Naive B cell (primary cell): Measurements from ENCODE around the gene LTB4R2. TPM values are rescaled to one million over a fixed set of nuclear protein-coding genes. Genes with fewer than 3 reads are reported as not detected.

Source experiments
- ATAC-seq, 2 donors: fragments of 150-1000 bp; cut with Tn5 transposase; 2 replicates each; pipeline ENCODE4 v1.10.0; 2021; ENCODE audit warnings: low read depth in 2 of 2, mild to moderate bottlenecking in 2 of 2, moderate library complexity in 2 of 2
- DNase-seq: peaks from one replicate; pipeline ENCODE4 v3.0.0; 2022
- H3K27ac Mint-ChIP-seq, 6 donors: one replicate each; pipeline ENCODE4 v1.8.0; 2020 to 2022; ENCODE audit warnings: mild to moderate bottlenecking in 6 of 6, mixed read lengths in 6 of 6, moderate library complexity in 5 of 6, inconsistent platforms in 2 of 6
- H3K27me3 Mint-ChIP-seq, 3 donors: one replicate each; pipeline ENCODE4 v1.8.0; 2021 to 2022; ENCODE audit warnings: mixed read lengths in 3 of 3, mild to moderate bottlenecking in 1 of 3
- H3K36me3 Mint-ChIP-seq, 2 donors: one replicate each; pipeline ENCODE4 v1.8.0; 2020 to 2022; ENCODE audit warnings: mixed read lengths in 2 of 2, inconsistent platforms in 1 of 2, mild to moderate bottlenecking in 1 of 2
- H3K4me1 Mint-ChIP-seq, 3 donors: one replicate each; pipeline ENCODE4 v1.8.0; 2020 to 2022; ENCODE audit warnings: mixed read lengths in 3 of 3, inconsistent platforms in 1 of 3, mild to moderate bottlenecking in 1 of 3, moderate library complexity in 1 of 3
- H3K4me3 Mint-ChIP-seq, 8 donors: one replicate each; pipeline ENCODE4 v1.8.0; 2020 to 2022; ENCODE audit warnings: mild to moderate bottlenecking in 8 of 8, mixed read lengths in 8 of 8, moderate library complexity in 8 of 8, inconsistent platforms in 2 of 8
- H3K9me3 Mint-ChIP-seq, 7 donors: one replicate each; pipeline ENCODE4 v1.8.0; 2020 to 2022; ENCODE audit warnings: mixed read lengths in 7 of 7, mild to moderate bottlenecking in 5 of 7, inconsistent platforms in 2 of 7, moderate library complexity in 1 of 7
- polyA plus RNA-seq, 6 donors: library from polyadenylated mRNA; unstranded; fragments of 300-500 nt; fragmentation: Illumina TruSeq; gene quantifications; one replicate each; pipeline ENCODE4 v1.2.3, GENCODE V29; 2021; ENCODE audit warnings: low read depth in 6 of 6

Gene LTB4R2
- polyA plus RNA-seq, 6 donors from 2014 or later, result 0.28 to 1.2 (median 0.69) TPM

- peak overlapping the region; percentile 76 to 94 (median 90) for H3K27ac Mint-ChIP-seq
- H3K4me3 Mint-ChIP-seq, result peak overlapping the region in 3 of 8 donors; percentile 35 to 80 (median 49)
- ATAC-seq, result peak; percentile 59 to 65
- DNase-seq, result peak; percentile 69
- no peaks in the 10 kb centered on the region for H3K9me3 Mint-ChIP-seq
- H3K27me3 Mint-ChIP-seq, result no peaks in the 10 kb centered on the region
- peaks cover 35 to 50% (median 45%) of the 10 kb centered on the region in 3 donors for H3K4me1 Mint-ChIP-seq
- H3K36me3 Mint-ChIP-seq, result peaks cover 5 to 20% of the 10 kb centered on the region in 2 donors
Observed at GRCh38 chr14:24296341-24297157, 13.4 kb upstream of the LTB4R2 start.

GRCh38 chr14:24297190-24297964 is 12.6 kb upstream of the LTB4R2 start:
- H3K36me3 Mint-ChIP-seq, result peaks cover 5 to 13% of the 10 kb centered on the region in 2 donors
- no peaks in the 10 kb centered on the region for H3K9me3 Mint-ChIP-seq
- peaks cover 35 to 55% (median 53%) of the 10 kb centered on the region in 3 donors for H3K4me1 Mint-ChIP-seq
- peak overlapping the region in 5 of 8 donors; percentile 7 to 80 (median 21) for H3K4me3 Mint-ChIP-seq
- H3K27ac Mint-ChIP-seq, result peak overlapping the region; percentile 76 to 94 (median 88)
- DNase-seq (no peak), ATAC-seq (no peak)
- H3K27me3 Mint-ChIP-seq, result no peaks in the 10 kb centered on the region

GRCh38 chr14:24298892-24299254 is 11.1 kb upstream of the LTB4R2 start:
- ATAC-seq, result no peak

GRCh38 chr14:24299255-24300191 is 10.4 kb upstream of the LTB4R2 start, which contains the start of the genes DHRS1 and NOP9:
TSS of gene DHRS1 (minus strand) at chr14:24299780. CDS start at chr14:24299106, 674 bp downstream.
TSS of gene NOP9 (plus strand) at chr14:24299850. CDS start at chr14:24299955, 105 bp downstream.
- H3K27me3 Mint-ChIP-seq, result no peaks in the 10 kb centered on the region
- ATAC-seq, result peak; percentile 81 to 87

More at GRCh38 chr14:24298892-24299254, 11.1 kb upstream of the LTB4R2 start:
- H3K4me1 Mint-ChIP-seq, result peaks cover 35 to 55% (median 53%) of the 10 kb centered on the region in 3 donors
- H3K4me3 Mint-ChIP-seq, result peak overlapping the region; percentile 89 to 99 (median 96)
- no peak for DNase-seq
- H3K9me3 Mint-ChIP-seq, result no peaks in the 10 kb centered on the region
- peak overlapping the region; percentile 92 to 99 (median 97) for H3K27ac Mint-ChIP-seq
- peaks cover 5 to 10% of the 10 kb centered on the region in 2 donors for H3K36me3 Mint-ChIP-seq
- no peaks in the 10 kb centered on the region for H3K27me3 Mint-ChIP-seq

GRCh38 chr14:24300326-24300980 is 9.5 kb upstream of the LTB4R2 start:
- peaks cover 6 to 23% of the 10 kb centered on the region in 2 donors for H3K36me3 Mint-ChIP-seq
- ATAC-seq (no peak), DNase-seq (no peak)
- H3K4me3 Mint-ChIP-seq, result peak overlapping the region; percentile 89 to 99 (median 96)
- H3K27me3 Mint-ChIP-seq, result no peaks in the 10 kb centered on the region
- no peaks in the 10 kb centered on the region for H3K9me3 Mint-ChIP-seq
- H3K4me1 Mint-ChIP-seq, result peaks cover 35 to 58% (median 53%) of the 10 kb centered on the region in 3 donors
- peak overlapping the region; percentile 86 to 98 (median 88) for H3K27ac Mint-ChIP-seq

More at GRCh38 chr14:24299255-24300191, 10.4 kb upstream of the LTB4R2 start, which contains the start of the genes DHRS1 and NOP9:
- DNase-seq, result peak; percentile 91
- Mint-ChIP-seq H3K27ac (peak within 1 kb of the TSS; percentile 92 to 99 (median 97)), H3K4me3 (peak within 1 kb of the TSS; percentile 89 to 99 (median 96)), H3K36me3 (peaks cover 5 to 14% of the 10 kb centered on the region in 2 donors), H3K4me1 (peaks cover 35 to 55% (median 53%) of the 10 kb centered on the region in 3 donors), H3K9me3 (no peaks in the 10 kb centered on the region)

- peak overlapping the region in 1 of 6 donors; percentile 82 for H3K27ac Mint-ChIP-seq
- H3K4me3 Mint-ChIP-seq, result peak overlapping the region in 1 of 8 donors; percentile 61
- H3K27me3 Mint-ChIP-seq, result no peaks in the 10 kb centered on the region
- H3K4me1 Mint-ChIP-seq, result peaks cover 20 to 46% (median 44%) of the 10 kb centered on the region in 3 donors
- no peak for ATAC-seq
- H3K36me3 Mint-ChIP-seq, result peaks cover 10 to 19% of the 10 kb centered on the region in 2 donors
- no peak for DNase-seq
- no peaks in the 10 kb centered on the region for H3K9me3 Mint-ChIP-seq
Observed at GRCh38 chr14:24304019-24304387, 5.9 kb upstream of the LTB4R2 start.

GRCh38 chr14:24307156-24307574 is 2.8 kb upstream of the LTB4R2 start:
- DNase-seq, result no peak
- no peaks in the 10 kb centered on the region for H3K9me3 Mint-ChIP-seq
- H3K27ac Mint-ChIP-seq, result peak overlapping the region in 4 of 6 donors; percentile 77 to 99 (median 85)
- no peak for ATAC-seq
- peaks cover 30 to 47% (median 39%) of the 10 kb centered on the region in 3 donors for H3K4me1 Mint-ChIP-seq
- H3K27me3 Mint-ChIP-seq, result no peaks in the 10 kb centered on the region
- H3K36me3 Mint-ChIP-seq, result peaks cover 10 to 19% of the 10 kb centered on the region in 2 donors
- peak overlapping the region in 1 of 8 donors; percentile 64 for H3K4me3 Mint-ChIP-seq

- Mint-ChIP-seq H3K27me3 (no peaks in the 10 kb centered on the region), H3K4me1 (peaks cover 33 to 49% (median 45%) of the 10 kb centered on the region in 3 donors), H3K9me3 (no peaks in the 10 kb centered on the region), H3K36me3 (peaks cover 10 to 19% of the 10 kb centered on the region in 2 donors), H3K4me3 (peak within 1 kb of the TSS in 6 of 8 donors; percentile 0 to 64 (median 25)), H3K27ac (peak within 1 kb of the TSS; percentile 12 to 99 (median 80))
- DNase-seq (peak; percentile 65), ATAC-seq (peak; percentile 5 to 11)
Observed at GRCh38 chr14:24307575-24308341, 2.2 kb upstream of the LTB4R2 start, which contains the start of gene CIDEB. TSS of gene CIDEB (minus strand) at chr14:24307977. CDS start at chr14:24307858, 119 bp downstream.

- ATAC-seq (no peak), DNase-seq (no peak)
- Mint-ChIP-seq H3K27ac (peak overlapping the region; percentile 12 to 99 (median 84)), H3K4me3 (peak overlapping the region in 6 of 8 donors; percentile 0 to 60 (median 21)), H3K9me3 (no peaks in the 10 kb centered on the region), H3K4me1 (peaks cover 39 to 57% (median 53%) of the 10 kb centered on the region in 3 donors), H3K27me3 (no peaks in the 10 kb centered on the region), H3K36me3 (peaks cover 10 to 19% of the 10 kb centered on the region in 2 donors)
Observed at GRCh38 chr14:24308342-24309124, 1.4 kb upstream of the LTB4R2 start.

- no peak for DNase-seq
- Mint-ChIP-seq H3K9me3 (no peaks in the 10 kb centered on the region), H3K36me3 (peaks cover 4 to 9% of the 10 kb centered on the region in 2 donors), H3K27ac (peak overlapping the region; percentile 78 to 93 (median 90)), H3K4me1 (peaks cover 52 to 70% (median 64%) of the 10 kb centered on the region in 3 donors), H3K27me3 (no peaks in the 10 kb centered on the region), H3K4me3 (peak overlapping the region; percentile 78 to 88 (median 83))
- no peak for ATAC-seq
Observed at GRCh38 chr14:24310265-24310645, 315 bp downstream of the LTB4R2 start.
